WI38 (cell line): ENCODE data around the gene GRB2.

ENCODE experiments used
- H3K4me3 ChIP-seq: 2 replicates; pipeline ENCODE4 v1.5.1; 2011; ENCODE audit warnings: low read depth, mild to moderate bottlenecking, control low read depth, low read length
- TF ChIP-seq, protein P1 (sequence below): IDR thresholded peaks from 2 replicates; pipeline ENCODE4 v1.5.1; 2012; ENCODE audit warnings: low read depth, mild to moderate bottlenecking, control low read depth, low read length

The GRB2 gene

GRCh38 chr17:75361996-75362395 lies 43.5 kb downstream of the GRB2 start:
- TF ChIP-seq, protein P1, sequence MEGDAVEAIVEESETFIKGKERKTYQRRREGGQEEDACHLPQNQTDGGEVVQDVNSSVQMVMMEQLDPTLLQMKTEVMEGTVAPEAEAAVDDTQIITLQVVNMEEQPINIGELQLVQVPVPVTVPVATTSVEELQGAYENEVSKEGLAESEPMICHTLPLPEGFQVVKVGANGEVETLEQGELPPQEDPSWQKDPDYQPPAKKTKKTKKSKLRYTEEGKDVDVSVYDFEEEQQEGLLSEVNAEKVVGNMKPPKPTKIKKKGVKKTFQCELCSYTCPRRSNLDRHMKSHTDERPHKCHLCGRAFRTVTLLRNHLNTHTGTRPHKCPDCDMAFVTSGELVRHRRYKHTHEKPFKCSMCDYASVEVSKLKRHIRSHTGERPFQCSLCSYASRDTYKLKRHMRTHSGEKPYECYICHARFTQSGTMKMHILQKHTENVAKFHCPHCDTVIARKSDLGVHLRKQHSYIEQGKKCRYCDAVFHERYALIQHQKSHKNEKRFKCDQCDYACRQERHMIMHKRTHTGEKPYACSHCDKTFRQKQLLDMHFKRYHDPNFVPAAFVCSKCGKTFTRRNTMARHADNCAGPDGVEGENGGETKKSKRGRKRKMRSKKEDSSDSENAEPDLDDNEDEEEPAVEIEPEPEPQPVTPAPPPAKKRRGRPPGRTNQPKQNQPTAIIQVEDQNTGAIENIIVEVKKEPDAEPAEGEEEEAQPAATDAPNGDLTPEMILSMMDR = no peak

DNA sequence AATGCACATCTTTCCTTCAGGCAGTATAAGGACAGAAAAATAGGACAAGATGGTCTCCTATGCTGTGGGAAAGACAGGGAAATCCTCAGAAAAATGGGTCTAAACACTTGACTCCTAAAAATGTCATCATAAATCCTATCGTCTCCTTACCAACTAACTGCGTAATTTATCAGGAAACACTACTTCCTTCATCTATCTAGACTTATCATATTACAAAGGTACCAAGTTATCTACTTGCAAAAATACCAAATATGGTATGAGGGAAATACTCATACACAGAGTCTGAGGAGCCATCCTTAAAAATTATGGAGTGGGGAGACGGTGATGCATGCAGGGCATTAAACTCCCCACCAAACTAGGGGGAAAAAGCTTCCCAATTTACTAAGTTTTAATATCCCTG lies 44.1 kb downstream of the GRB2 start:
- TF ChIP-seq, protein P1 = no peak
- H3K4me3 ChIP-seq = no peak overlapping the region

More at GRCh38 chr17:75361996-75362395, 43.5 kb downstream of the GRB2 start:
- H3K4me3 ChIP-seq = no peak overlapping the region

GRCh38 chr17:75356260-75356937 lies 49.1 kb downstream of the GRB2 start:
- TF ChIP-seq, protein P1 = no peak
- H3K4me3 ChIP-seq = no peak overlapping the region

- TF ChIP-seq, protein P1 = no peak
- no peak overlapping the region for H3K4me3 ChIP-seq
Observed at GRCh38 chr17:75353176-75353575, 52.3 kb downstream of the GRB2 start.

DNA sequence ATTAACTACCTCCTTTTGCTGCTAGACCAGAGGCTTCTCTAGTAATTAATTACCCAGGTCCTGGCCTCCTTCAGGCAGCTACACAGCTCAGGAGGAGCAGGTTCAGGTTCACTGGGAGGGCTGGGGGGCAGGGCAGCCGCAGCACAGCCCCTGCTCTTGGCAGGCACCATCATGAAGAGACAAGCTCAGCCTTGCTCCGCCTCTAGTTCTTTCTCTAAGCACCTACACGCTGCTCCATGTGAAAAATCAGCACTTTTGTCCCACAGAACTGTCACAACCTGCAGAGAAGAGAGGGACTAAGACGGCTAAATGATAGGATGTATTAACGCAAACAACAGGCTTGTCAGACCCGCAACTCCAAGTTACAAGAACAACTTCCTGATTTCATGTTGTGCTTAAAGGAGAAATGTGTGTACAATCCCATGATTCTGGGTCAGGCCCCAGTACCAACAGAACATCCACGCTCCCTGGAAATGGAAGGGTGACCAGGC lies 53.4 kb downstream of the GRB2 start:
- H3K4me3 ChIP-seq = no peak overlapping the region
- TF ChIP-seq, protein P1 = no peak

- H3K4me3 ChIP-seq = no peak overlapping the region
- TF ChIP-seq, protein P1 = no peak
Observed at GRCh38 chr17:75350706-75351105, 54.8 kb downstream of the GRB2 start.

- no peak overlapping the region for H3K4me3 ChIP-seq
- TF ChIP-seq, protein P1 = no peak
Observed at GRCh38 chr17:75350029-75350428, 55.4 kb downstream of the GRB2 start.
